ENCODE data around the gene TMEM185B. TPM values are rescaled to one million over a fixed set of nuclear protein-coding genes. Genes with fewer than 3 reads are reported as not detected.
A peak's percentile ranks its signal among the peaks of the same experiment; 100 is the strongest.

The TMEM185B gene
- polyA plus RNA-seq, 1 of the 3 experiments (the other 2 are of a cell fraction) = 36.0 TPM

DNA sequence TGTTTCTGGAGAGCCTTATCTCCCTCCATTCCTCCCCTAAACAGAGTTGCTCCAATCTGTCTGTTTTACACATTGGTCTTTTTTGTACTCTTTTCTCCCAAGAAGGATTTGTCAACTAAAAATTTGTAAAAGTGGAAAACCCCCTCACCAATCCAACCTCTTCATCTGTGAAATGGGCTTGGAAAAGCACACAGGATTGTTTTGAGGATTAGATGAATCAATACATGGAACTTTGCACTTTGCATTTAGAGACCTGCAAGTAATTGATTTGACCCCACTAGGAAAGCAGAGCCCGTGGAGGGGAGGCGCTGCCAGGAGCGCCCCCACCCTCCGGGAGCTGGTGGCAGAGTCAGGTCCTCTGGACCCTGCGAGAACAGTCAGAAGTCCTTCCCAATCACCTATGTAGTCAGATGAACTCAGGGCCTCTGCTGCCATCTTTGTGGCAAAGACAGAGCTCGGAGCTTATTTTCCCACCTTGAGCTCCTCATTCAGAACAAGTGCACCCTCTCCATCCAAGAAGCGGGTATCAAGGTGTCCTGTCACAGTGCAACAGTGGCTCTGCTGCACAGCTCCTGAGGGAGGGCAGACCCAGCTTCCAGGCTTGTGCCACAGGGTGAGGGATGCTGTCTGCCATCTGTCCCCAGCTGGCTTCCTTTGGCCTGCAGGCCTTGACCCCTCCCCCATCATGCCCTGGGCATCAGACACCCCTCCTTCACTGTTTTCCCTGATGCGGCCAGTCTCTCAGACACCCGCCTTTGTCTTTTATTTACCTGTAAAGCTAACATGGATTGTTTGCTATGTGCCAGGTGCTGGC lies 1.7 kb upstream of the TMEM185B start (continued):
- no peak for TF ChIP-seq USF2 (IDR thresholded peaks at IDR 0.05; ENCODE audit: borderline replicate concordance, low read depth, low read length)

GRCh38 chr2:120224256-120224655 lies 1.1 kb upstream of the TMEM185B start:
- Histone ChIP-seq H2AFZ (ENCODE audit: low read depth) (peak overlapping the region; percentile 91; the same call in 1 of the 2 replicates), H3K4me2 (peak overlapping the region; percentile 97), H3K9me3 (no peaks in the 10 kb centered on the region), H3K27me3 (ENCODE audit: insufficient read depth) (no peaks in the 10 kb centered on the region), H3K9ac (peak overlapping the region; percentile 82; the same call in 1 of the 2 replicates), H3K4me1 (ENCODE audit: control insufficient read depth in 1 of 2, insufficient read depth in 2 of 2, low read depth in 1 of 2, low read length in 1 of 2) (peaks cover 23 to 36% of the 10 kb centered on the region in 2 experiments; a peak in 3 of 4 replicates), H3K36me3 (replicated peaks in 1 of 2; ENCODE audit: control insufficient read depth in 1 of 2, insufficient read depth in 2 of 2, low read length in 1 of 2) (peaks cover 8 to 26% of the 10 kb centered on the region in 2 experiments), H3K9me2 (no peaks in the 10 kb centered on the region), H3K79me2 (ENCODE audit: insufficient read depth) (peaks cover 23% of the 10 kb centered on the region), H3F3A (replicated peaks; ENCODE audit: insufficient read depth) (no peaks in the 10 kb centered on the region), H3K4me3 (ENCODE audit: low read depth in 2 of 2, low read length in 1 of 2) (peak overlapping the region; percentile 69 to 84; a peak in 3 of 4 replicates), H3K27ac (ENCODE audit: low read depth in 2 of 2, low read length in 1 of 2) (no peak overlapping the region), H4K20me1 (ENCODE audit: insufficient read depth) (no peaks in the 10 kb centered on the region)
- 100% methylated on average over 4 of the region's 13 CpGs for WGBS (ENCODE audit: low lambda C conversion rate)
- DNase-seq = no peak
- ChIA-PET CTCF (no interaction called here), POLR2A (no interaction called here)
- TF ChIP-seq POLR2AphosphoS5 (IDR thresholded peaks at IDR 0.05; ENCODE audit: low read depth, low read length) (no peak), MXI1 (IDR thresholded peaks at IDR 0.05; ENCODE audit: low read depth, low read length) (no peak), SIN3A (IDR thresholded peaks at IDR 0.05; ENCODE audit: borderline replicate concordance, low read depth, low read length) (no peak), GABPA (IDR thresholded peaks at IDR 0.05; ENCODE audit: low read depth) (no peak), RAD21 (IDR thresholded peaks at IDR 0.05; ENCODE audit: low read length) (no peak), FOXJ3 (CRISPR knock-in tag; IDR thresholded peaks at IDR 0.05) (no peak), FOSL2 (IDR thresholded peaks at IDR 0.05; ENCODE audit: borderline replicate concordance, low read depth) (no peak), SMC3 (IDR thresholded peaks at IDR 0.05; ENCODE audit: low read depth, low read length) (no peak), TCF12 (IDR thresholded peaks at IDR 0.05) (no peak), YY1 (IDR thresholded peaks at IDR 0.05; ENCODE audit: low read depth) (no peak), CHD2 (IDR thresholded peaks at IDR 0.05; ENCODE audit: low read length, partially characterized antibody) (no peak), ZBTB33 (IDR thresholded peaks at IDR 0.05; ENCODE audit: borderline replicate concordance, low read depth) (no peak), FOXM1 (IDR thresholded peaks at IDR 0.05; ENCODE audit: low read depth) (no peak), EP300 (IDR thresholded peaks at IDR 0.05; ENCODE audit: borderline replicate concordance in 1 of 2, low read depth in 1 of 2, low read length in 1 of 2) (no peak), REST (IDR thresholded peaks at IDR 0.05; ENCODE audit: low read depth, low read length) (no peak)
- TF ChIP-seq, protein P1, sequence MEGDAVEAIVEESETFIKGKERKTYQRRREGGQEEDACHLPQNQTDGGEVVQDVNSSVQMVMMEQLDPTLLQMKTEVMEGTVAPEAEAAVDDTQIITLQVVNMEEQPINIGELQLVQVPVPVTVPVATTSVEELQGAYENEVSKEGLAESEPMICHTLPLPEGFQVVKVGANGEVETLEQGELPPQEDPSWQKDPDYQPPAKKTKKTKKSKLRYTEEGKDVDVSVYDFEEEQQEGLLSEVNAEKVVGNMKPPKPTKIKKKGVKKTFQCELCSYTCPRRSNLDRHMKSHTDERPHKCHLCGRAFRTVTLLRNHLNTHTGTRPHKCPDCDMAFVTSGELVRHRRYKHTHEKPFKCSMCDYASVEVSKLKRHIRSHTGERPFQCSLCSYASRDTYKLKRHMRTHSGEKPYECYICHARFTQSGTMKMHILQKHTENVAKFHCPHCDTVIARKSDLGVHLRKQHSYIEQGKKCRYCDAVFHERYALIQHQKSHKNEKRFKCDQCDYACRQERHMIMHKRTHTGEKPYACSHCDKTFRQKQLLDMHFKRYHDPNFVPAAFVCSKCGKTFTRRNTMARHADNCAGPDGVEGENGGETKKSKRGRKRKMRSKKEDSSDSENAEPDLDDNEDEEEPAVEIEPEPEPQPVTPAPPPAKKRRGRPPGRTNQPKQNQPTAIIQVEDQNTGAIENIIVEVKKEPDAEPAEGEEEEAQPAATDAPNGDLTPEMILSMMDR (IDR thresholded peaks at IDR 0.05) = no peak
